Measurements from ENCODE around the gene RYR2. TPM values are rescaled to one million over a fixed set of nuclear protein-coding genes. Genes with fewer than 3 reads are reported as not detected.
A peak's percentile ranks its signal among the peaks of the same experiment; 100 is the strongest.

RYR2 gene
- total RNA-seq, 1 donor from 2014 or later: 47.0 TPM

DNA sequence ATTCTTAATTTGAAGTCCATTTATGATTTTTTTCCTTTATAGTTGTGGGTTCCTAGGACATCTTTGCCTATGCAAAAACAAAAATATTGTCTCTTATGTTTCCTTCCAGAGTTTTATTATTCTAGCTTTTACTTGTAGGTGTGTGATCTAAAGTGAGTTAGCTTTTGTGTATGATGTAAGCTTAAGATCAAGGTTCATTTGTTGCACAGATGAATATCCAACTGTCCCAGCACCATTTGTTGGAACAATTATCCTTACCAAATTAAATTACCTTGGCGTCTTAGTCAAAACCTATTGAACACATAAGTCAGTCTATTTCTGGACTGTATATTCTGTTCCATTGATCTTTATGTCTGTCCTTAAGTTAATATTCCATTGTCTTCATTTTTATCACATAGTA, 511.1 kb downstream of the RYR2 start:
- no peaks in the 10 kb centered on the region for H3K4me1 Mint-ChIP-seq (ENCODE audit: low read depth, unreplicated experiment)
- H3K9me3 Mint-ChIP-seq (ENCODE audit: unreplicated experiment): peaks cover 3% of the 10 kb centered on the region

DNA sequence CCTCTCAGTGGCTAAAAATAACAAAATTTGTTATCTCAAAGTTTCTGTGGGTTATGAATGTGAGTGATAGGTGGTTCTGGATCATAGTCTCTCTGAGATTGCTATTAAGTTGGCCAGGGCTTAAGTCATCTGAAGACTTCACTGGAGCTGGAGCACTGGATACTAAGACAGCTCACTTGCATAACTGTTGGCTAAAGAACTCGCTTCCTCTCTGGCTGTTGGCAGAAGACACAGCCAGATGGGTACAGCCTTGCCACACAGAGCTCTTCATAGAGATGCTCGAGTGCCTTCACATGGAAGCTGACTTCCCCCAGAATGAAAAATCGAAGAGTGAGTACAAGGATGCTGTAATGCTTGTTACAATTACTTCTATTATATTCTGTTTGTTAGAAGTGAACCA, 514.9 kb downstream of the RYR2 start:
- TF ChIP-seq, protein P1, sequence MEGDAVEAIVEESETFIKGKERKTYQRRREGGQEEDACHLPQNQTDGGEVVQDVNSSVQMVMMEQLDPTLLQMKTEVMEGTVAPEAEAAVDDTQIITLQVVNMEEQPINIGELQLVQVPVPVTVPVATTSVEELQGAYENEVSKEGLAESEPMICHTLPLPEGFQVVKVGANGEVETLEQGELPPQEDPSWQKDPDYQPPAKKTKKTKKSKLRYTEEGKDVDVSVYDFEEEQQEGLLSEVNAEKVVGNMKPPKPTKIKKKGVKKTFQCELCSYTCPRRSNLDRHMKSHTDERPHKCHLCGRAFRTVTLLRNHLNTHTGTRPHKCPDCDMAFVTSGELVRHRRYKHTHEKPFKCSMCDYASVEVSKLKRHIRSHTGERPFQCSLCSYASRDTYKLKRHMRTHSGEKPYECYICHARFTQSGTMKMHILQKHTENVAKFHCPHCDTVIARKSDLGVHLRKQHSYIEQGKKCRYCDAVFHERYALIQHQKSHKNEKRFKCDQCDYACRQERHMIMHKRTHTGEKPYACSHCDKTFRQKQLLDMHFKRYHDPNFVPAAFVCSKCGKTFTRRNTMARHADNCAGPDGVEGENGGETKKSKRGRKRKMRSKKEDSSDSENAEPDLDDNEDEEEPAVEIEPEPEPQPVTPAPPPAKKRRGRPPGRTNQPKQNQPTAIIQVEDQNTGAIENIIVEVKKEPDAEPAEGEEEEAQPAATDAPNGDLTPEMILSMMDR (IDR thresholded peaks at IDR 0.05; ENCODE audit: partially characterized antibody, unreplicated experiment): no peak
- Mint-ChIP-seq H3K4me3 (ENCODE audit: unreplicated experiment) (no peak overlapping the region), H3K36me3 (ENCODE audit: unreplicated experiment) (peaks cover 8% of the 10 kb centered on the region), H3K9me3 (ENCODE audit: unreplicated experiment) (no peaks in the 10 kb centered on the region), H3K27me3 (ENCODE audit: unreplicated experiment) (no peaks in the 10 kb centered on the region), H3K4me1 (ENCODE audit: low read depth, unreplicated experiment) (peaks cover 2% of the 10 kb centered on the region), H3K27ac (ENCODE audit: unreplicated experiment) (no peak overlapping the region)
- DNase-seq: no peak

More for the DNA sequence above, 511.1 kb downstream of the RYR2 start:
- Mint-ChIP-seq H3K4me3 (ENCODE audit: unreplicated experiment) (no peak overlapping the region), H3K36me3 (ENCODE audit: unreplicated experiment) (peaks cover 14% of the 10 kb centered on the region), H3K27ac (ENCODE audit: unreplicated experiment) (no peak overlapping the region), H3K27me3 (ENCODE audit: unreplicated experiment) (no peaks in the 10 kb centered on the region)
- TF ChIP-seq, protein P1 (IDR thresholded peaks at IDR 0.05; ENCODE audit: partially characterized antibody, unreplicated experiment): no peak
- DNase-seq: no peak

DNA sequence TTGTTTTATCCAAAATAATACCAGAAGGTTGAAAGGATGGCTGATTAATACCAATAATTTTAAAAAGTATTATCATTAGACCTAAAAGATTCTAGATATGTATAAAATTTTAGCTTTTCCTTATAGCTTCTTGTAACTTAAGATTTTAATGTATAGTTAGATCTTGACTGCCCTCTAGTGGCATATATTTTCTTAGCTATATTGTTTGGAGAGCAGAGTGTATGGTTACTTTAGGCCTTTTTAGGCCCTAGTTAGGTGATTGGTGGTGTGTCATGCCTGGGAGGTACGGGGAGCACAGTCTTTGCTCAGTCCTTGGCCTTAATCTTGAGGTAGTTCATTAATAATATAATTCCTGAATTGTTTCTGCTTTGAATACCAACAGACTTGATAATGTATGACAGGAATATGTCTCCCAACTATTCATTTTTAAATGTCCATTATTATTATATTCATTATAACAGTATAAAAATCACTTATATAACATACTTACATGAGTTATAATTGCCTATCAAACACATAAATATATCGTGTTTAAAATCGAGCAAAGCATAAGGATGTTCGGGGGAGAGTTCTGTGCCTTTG, 520.3 kb downstream of the RYR2 start:
- Mint-ChIP-seq H3K27ac (ENCODE audit: unreplicated experiment) (no peak overlapping the region), H3K4me3 (ENCODE audit: unreplicated experiment) (no peak overlapping the region), H3K27me3 (ENCODE audit: unreplicated experiment) (no peaks in the 10 kb centered on the region), H3K9me3 (ENCODE audit: unreplicated experiment) (no peaks in the 10 kb centered on the region), H3K4me1 (ENCODE audit: low read depth, unreplicated experiment) (peaks cover 2% of the 10 kb centered on the region), H3K36me3 (ENCODE audit: unreplicated experiment) (peaks cover 8% of the 10 kb centered on the region)
- no peak for DNase-seq
- TF ChIP-seq, protein P1 (IDR thresholded peaks at IDR 0.05; ENCODE audit: partially characterized antibody, unreplicated experiment): peak; percentile 84

DNA sequence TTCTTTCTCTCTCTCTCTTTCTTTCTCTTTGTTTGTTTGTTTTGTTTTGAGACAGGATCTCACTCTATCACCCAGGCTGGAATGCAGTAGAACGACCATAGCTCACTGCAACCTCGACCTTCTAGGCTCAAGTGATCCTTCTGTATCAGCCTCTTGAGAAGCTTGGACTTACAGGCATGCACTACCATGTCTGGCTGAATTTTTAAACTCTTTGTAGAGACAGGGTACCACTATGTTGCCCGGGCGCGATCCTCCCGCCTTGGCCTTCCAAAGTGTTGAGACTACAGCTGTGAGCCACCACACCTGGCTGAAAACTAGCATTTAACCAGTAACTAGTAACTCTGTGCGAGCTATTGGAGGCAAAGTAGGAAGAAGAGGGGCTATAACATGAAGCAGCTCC, 523.3 kb downstream of the RYR2 start:
- peaks cover 3% of the 10 kb centered on the region for H3K27me3 Mint-ChIP-seq (ENCODE audit: unreplicated experiment)
- H3K9me3 Mint-ChIP-seq (ENCODE audit: unreplicated experiment): no peaks in the 10 kb centered on the region
- no peaks in the 10 kb centered on the region for H3K36me3 Mint-ChIP-seq (ENCODE audit: unreplicated experiment)
- peaks cover 2% of the 10 kb centered on the region for H3K4me1 Mint-ChIP-seq (ENCODE audit: low read depth, unreplicated experiment)
- no peak overlapping the region for H3K4me3 Mint-ChIP-seq (ENCODE audit: unreplicated experiment)
- DNase-seq: no peak
- no peak overlapping the region for H3K27ac Mint-ChIP-seq (ENCODE audit: unreplicated experiment)
- TF ChIP-seq, protein P1 (IDR thresholded peaks at IDR 0.05; ENCODE audit: partially characterized antibody, unreplicated experiment): no peak

DNA sequence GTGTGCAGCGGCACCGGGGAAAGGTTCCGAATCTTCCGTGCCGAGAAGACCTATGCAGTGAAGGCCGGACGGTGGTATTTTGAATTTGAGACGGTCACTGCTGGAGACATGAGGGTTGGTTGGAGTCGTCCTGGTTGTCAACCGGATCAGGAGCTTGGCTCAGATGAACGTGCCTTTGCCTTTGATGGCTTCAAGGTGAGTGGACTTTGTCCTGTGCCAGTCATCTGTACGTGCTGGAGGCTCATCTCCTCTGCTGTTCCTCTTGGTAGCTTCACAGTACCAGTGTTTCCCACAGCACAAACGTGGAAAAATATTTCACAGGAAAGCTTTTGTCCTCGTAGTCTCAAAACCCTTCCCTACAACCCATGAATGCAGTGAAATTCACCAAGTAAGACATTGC, 524.6 kb downstream of the RYR2 start:
- Mint-ChIP-seq H3K27ac (ENCODE audit: unreplicated experiment) (no peak overlapping the region), H3K36me3 (ENCODE audit: unreplicated experiment) (no peaks in the 10 kb centered on the region), H3K9me3 (ENCODE audit: unreplicated experiment) (no peaks in the 10 kb centered on the region), H3K4me3 (ENCODE audit: unreplicated experiment) (no peak overlapping the region), H3K27me3 (ENCODE audit: unreplicated experiment) (peaks cover 3% of the 10 kb centered on the region), H3K4me1 (ENCODE audit: low read depth, unreplicated experiment) (no peaks in the 10 kb centered on the region)
- DNase-seq: no peak
- TF ChIP-seq, protein P1 (IDR thresholded peaks at IDR 0.05; ENCODE audit: partially characterized antibody, unreplicated experiment): no peak
